GM15510 (cell line): ENCODE measurements around the gene GOLGA6L6.
"Not testable (repeated sequence)": the region's sequence is repeated elsewhere in the genome, so short reads cannot be mapped to it uniquely, and the experiment has no call there.

Experiments
- POLR2A ChIP-seq: IDR thresholded peaks from 3 replicates; pipeline ENCODE4 v1.6.1; 2011; ENCODE audit warnings: borderline replicate concordance; ENCODE audit not compliant: insufficient read length; ENCODE audit errors: extremely low read depth

The GOLGA6L6 gene

GRCh38 chr15:20541700-20542099 is at the start of gene GOLGA6L6:
GOLGA6L6 (minus strand) TSS chr15:20541800; CDS start chr15:20541709, 91 bp downstream.
- TF ChIP-seq POLR2A: not testable (repeated sequence)
